Measurements from ENCODE around the gene C6orf163. TPM values are rescaled to one million over a fixed set of nuclear protein-coding genes. Genes with fewer than 3 reads are reported as not detected.

C6orf163 gene
- total and polyA plus RNA-seq, 2 of the 4 experiments (the other 2 are of a cell fraction) = 0.55 to 0.90 TPM

GRCh38 chr6:87366899-87367298, 22.3 kb downstream of the C6orf163 start:
- no peaks in the 10 kb centered on the region for H3K27me3 ChIP-seq (ENCODE audit: control insufficient read depth, insufficient read depth, low read length)
- no peak overlapping the region for H3K23ac ChIP-seq (ENCODE audit: low read depth, low read length)
- no peak overlapping the region for H2BK15ac ChIP-seq (ENCODE audit: low read depth, low read length)
- in situ Hi-C loops (cut with MboI; ENCODE audit: low sequenced_read_pairs) (no loop called here), dilution Hi-C loops (cut with HindIII; ENCODE audit: low sequenced_read_pairs, unreplicated experiment) (no loop called here), intact Hi-C loops (cut with micrococcal nuclease) (no loop called here)
- TF ChIP-seq BHLHE40 (IDR thresholded peaks at IDR 0.05; ENCODE audit: low read depth, low read length) = no peak
- no peak for TF ChIP-seq MXI1 (IDR thresholded peaks at IDR 0.05; ENCODE audit: borderline replicate concordance, low read depth, low read length)
- no peak for TF ChIP-seq USF2 (IDR thresholded peaks at IDR 0.05; ENCODE audit: low read depth, low read length)
- TF ChIP-seq RAD21 (IDR thresholded peaks at IDR 0.05; ENCODE audit: low read length) = no peak
- TF ChIP-seq MAFK (IDR thresholded peaks at IDR 0.05; ENCODE audit: low read depth, low read length) = no peak
- TF ChIP-seq RFX5 (IDR thresholded peaks at IDR 0.05; ENCODE audit: low read depth, low read length) = no peak
- peaks cover 2% of the 10 kb centered on the region; the same call in 1 of the 2 replicates for H3K9me3 ChIP-seq (ENCODE audit: control insufficient read depth, insufficient read depth, low read length)
- H3K79me1 ChIP-seq (ENCODE audit: low read depth in 1 of 2, low read length in 2 of 2) = no peaks in the 10 kb centered on the region
- H3K4me3 ChIP-seq (ENCODE audit: insufficient read depth, low read depth, low read length) = no peak overlapping the region
- H3K9ac ChIP-seq (ENCODE audit: low read depth, low read length) = no peak overlapping the region
- ChIA-PET POLR2A (ENCODE audit: unreplicated experiment) (no interaction called here), CTCF (interaction anchor here (0.6 kb wide), 1 partner anchor 334 kb away, joined by 3 read pairs; no protein-coding TSS in a partner anchor)
- no peak overlapping the region for H3K14ac ChIP-seq (replicated peaks; ENCODE audit: low read depth, low read length)
- H3K9me1 ChIP-seq (ENCODE audit: insufficient read depth, low read length) = no peaks in the 10 kb centered on the region
- no peak overlapping the region for H4K5ac ChIP-seq (ENCODE audit: low read depth, low read length)
- DNase-seq = no peak
- H3K4me1 ChIP-seq (ENCODE audit: control insufficient read depth, insufficient read depth, low read length) = no peaks in the 10 kb centered on the region
- no peak overlapping the region for H2BK5ac ChIP-seq (ENCODE audit: low read depth, low read length, poor library complexity, severe bottlenecking)
- H2AK5ac ChIP-seq (ENCODE audit: low read depth, low read length) = no peak overlapping the region
- no peak overlapping the region for H3K4me2 ChIP-seq (ENCODE audit: low read depth, low read length)
- H3K18ac ChIP-seq (ENCODE audit: low read depth, low read length) = no peak overlapping the region
- H3K4ac ChIP-seq (ENCODE audit: low read depth, low read length) = no peak overlapping the region
- H3K27ac ChIP-seq (ENCODE audit: insufficient read depth, low read length) = no peak overlapping the region
- no peak for ATAC-seq (ENCODE audit: low read depth)
- no peaks in the 10 kb centered on the region for H4K20me1 ChIP-seq (ENCODE audit: insufficient read depth, low read length)
- no peak overlapping the region for H2AK9ac ChIP-seq (replicated peaks; ENCODE audit: low read depth, low read length, poor library complexity)
- H2BK120ac ChIP-seq (ENCODE audit: low read depth, low read length) = no peak overlapping the region
- H4K91ac ChIP-seq (ENCODE audit: insufficient read depth, low read depth, low read length) = no peak overlapping the region
- H2BK20ac ChIP-seq (ENCODE audit: low read depth, low read length) = no peak overlapping the region
- no peaks in the 10 kb centered on the region for H3K36me3 ChIP-seq (ENCODE audit: control insufficient read depth, insufficient read depth, low read length)
- H2AFZ ChIP-seq (replicated peaks; ENCODE audit: low read length, poor library complexity) = no peak overlapping the region
- no peak overlapping the region for H4K8ac ChIP-seq (ENCODE audit: low read depth in 2 of 2, low read length in 2 of 2)
- H3K56ac ChIP-seq (ENCODE audit: extremely low read depth, insufficient read depth, low read length) = no peak overlapping the region
- no TSS peak for BruUV-seq (replicated peaks)
- no CpG with 5 or more reads among the region's 3 CpGs for WGBS, 2 experiments (ENCODE audit: extremely low coverage in 2 of 2, insufficient read length in 1 of 2)

All from IMR-90 (cell line).